ENCODE data around the gene METTL3.

The METTL3 gene

GRCh38 chr14:21524575-21525490 is 13.7 kb upstream of the METTL3 start:
- H3K9ac ChIP-seq (ENCODE audit: low read length), result no peak overlapping the region
- peak overlapping the region; percentile 52 for H3K27ac ChIP-seq (ENCODE audit: low read depth, low read length)
- H3K4me3 ChIP-seq (ENCODE audit: low read length), result peak overlapping the region; percentile 77
- H3K4me1 ChIP-seq (ENCODE audit: control insufficient read depth, insufficient read depth, low read length), result no peaks in the 10 kb centered on the region
- no peaks in the 10 kb centered on the region for H3K36me3 ChIP-seq (ENCODE audit: control insufficient read depth, insufficient read depth, low read length)
- no peaks in the 10 kb centered on the region for H3K27me3 ChIP-seq (ENCODE audit: control insufficient read depth, insufficient read depth, low read length)

GRCh38 chr14:21523203-21523602 is 12.1 kb upstream of the METTL3 start:
- no peak overlapping the region for H3K27ac ChIP-seq (ENCODE audit: low read depth, low read length)
- H3K4me1 ChIP-seq (ENCODE audit: control insufficient read depth, insufficient read depth, low read length), result no peaks in the 10 kb centered on the region
- H3K27me3 ChIP-seq (ENCODE audit: control insufficient read depth, insufficient read depth, low read length), result no peaks in the 10 kb centered on the region
- H3K36me3 ChIP-seq (ENCODE audit: control insufficient read depth, insufficient read depth, low read length), result no peaks in the 10 kb centered on the region
- H3K9ac ChIP-seq (ENCODE audit: low read length), result no peak overlapping the region
- H3K4me3 ChIP-seq (ENCODE audit: low read length), result no peak overlapping the region

GRCh38 chr14:21521501-21521900 is 10.4 kb upstream of the METTL3 start:
- H3K4me1 ChIP-seq (ENCODE audit: control insufficient read depth, insufficient read depth, low read length), result no peaks in the 10 kb centered on the region
- no peak overlapping the region for H3K27ac ChIP-seq (ENCODE audit: low read depth, low read length)
- no peaks in the 10 kb centered on the region for H3K27me3 ChIP-seq (ENCODE audit: control insufficient read depth, insufficient read depth, low read length)
- H3K4me3 ChIP-seq (ENCODE audit: low read length), result no peak overlapping the region
- H3K36me3 ChIP-seq (ENCODE audit: control insufficient read depth, insufficient read depth, low read length), result no peaks in the 10 kb centered on the region
- H3K9ac ChIP-seq (ENCODE audit: low read length), result no peak overlapping the region

- H3K4me3 ChIP-seq (ENCODE audit: low read length), result no peak overlapping the region
- H3K36me3 ChIP-seq (ENCODE audit: control insufficient read depth, insufficient read depth, low read length), result no peaks in the 10 kb centered on the region
- no peaks in the 10 kb centered on the region for H3K4me1 ChIP-seq (ENCODE audit: control insufficient read depth, insufficient read depth, low read length)
- no peaks in the 10 kb centered on the region for H3K27me3 ChIP-seq (ENCODE audit: control insufficient read depth, insufficient read depth, low read length)
- H3K27ac ChIP-seq (ENCODE audit: low read depth, low read length), result no peak overlapping the region
- no peak overlapping the region for H3K9ac ChIP-seq (ENCODE audit: low read length)
These were observed 9.6 kb upstream of the METTL3 start for GRCh38 chr14:21520767-21521166.

GRCh38 chr14:21518725-21519124 is 7.6 kb upstream of the METTL3 start:
- Histone ChIP-seq H3K36me3 (ENCODE audit: control insufficient read depth, insufficient read depth, low read length) (no peaks in the 10 kb centered on the region), H3K4me1 (ENCODE audit: control insufficient read depth, insufficient read depth, low read length) (no peaks in the 10 kb centered on the region), H3K27ac (ENCODE audit: low read depth, low read length) (no peak overlapping the region), H3K27me3 (ENCODE audit: control insufficient read depth, insufficient read depth, low read length) (no peaks in the 10 kb centered on the region), H3K4me3 (ENCODE audit: low read length) (no peak overlapping the region), H3K9ac (ENCODE audit: low read length) (no peak overlapping the region)

- Histone ChIP-seq H3K4me3 (ENCODE audit: low read length) (no peak overlapping the region), H3K9ac (ENCODE audit: low read length) (no peak overlapping the region), H3K36me3 (ENCODE audit: control insufficient read depth, insufficient read depth, low read length) (no peaks in the 10 kb centered on the region), H3K4me1 (ENCODE audit: control insufficient read depth, insufficient read depth, low read length) (peaks cover 8% of the 10 kb centered on the region), H3K27ac (ENCODE audit: low read depth, low read length) (no peak overlapping the region), H3K27me3 (ENCODE audit: control insufficient read depth, insufficient read depth, low read length) (no peaks in the 10 kb centered on the region)
These were observed 3.2 kb upstream of the METTL3 start for GRCh38 chr14:21514341-21514740.

GRCh38 chr14:21509432-21510143 is 1.6 kb downstream of the METTL3 start:
- no peaks in the 10 kb centered on the region for H3K36me3 ChIP-seq (ENCODE audit: control insufficient read depth, insufficient read depth, low read length)
- H3K4me1 ChIP-seq (ENCODE audit: control insufficient read depth, insufficient read depth, low read length), result peaks cover 8% of the 10 kb centered on the region
- no peaks in the 10 kb centered on the region for H3K27me3 ChIP-seq (ENCODE audit: control insufficient read depth, insufficient read depth, low read length)
- H3K9ac ChIP-seq (ENCODE audit: low read length), result no peak overlapping the region
- no peak overlapping the region for H3K27ac ChIP-seq (ENCODE audit: low read depth, low read length)
- peak overlapping the region; percentile 86 for H3K4me3 ChIP-seq (ENCODE audit: low read length)

GRCh38 chr14:21506557-21506956 is 4.6 kb downstream of the METTL3 start:
- Histone ChIP-seq H3K27me3 (ENCODE audit: control insufficient read depth, insufficient read depth, low read length) (no peaks in the 10 kb centered on the region), H3K4me1 (ENCODE audit: control insufficient read depth, insufficient read depth, low read length) (peaks cover 8% of the 10 kb centered on the region), H3K4me3 (ENCODE audit: low read length) (no peak overlapping the region), H3K36me3 (ENCODE audit: control insufficient read depth, insufficient read depth, low read length) (peaks cover 9% of the 10 kb centered on the region), H3K9ac (ENCODE audit: low read length) (no peak overlapping the region), H3K27ac (ENCODE audit: low read depth, low read length) (no peak overlapping the region)

GRCh38 chr14:21505012-21505553 is 6.1 kb downstream of the METTL3 start:
- Histone ChIP-seq H3K9ac (ENCODE audit: low read length) (no peak overlapping the region), H3K27ac (ENCODE audit: low read depth, low read length) (no peak overlapping the region), H3K27me3 (ENCODE audit: control insufficient read depth, insufficient read depth, low read length) (no peaks in the 10 kb centered on the region), H3K4me3 (ENCODE audit: low read length) (no peak overlapping the region), H3K4me1 (ENCODE audit: control insufficient read depth, insufficient read depth, low read length) (peaks cover 4% of the 10 kb centered on the region), H3K36me3 (ENCODE audit: control insufficient read depth, insufficient read depth, low read length) (peaks cover 9% of the 10 kb centered on the region)

GRCh38 chr14:21503376-21503775 is 7.8 kb downstream of the METTL3 start:
- Histone ChIP-seq H3K27ac (ENCODE audit: low read depth, low read length) (no peak overlapping the region), H3K9ac (ENCODE audit: low read length) (no peak overlapping the region), H3K4me1 (ENCODE audit: control insufficient read depth, insufficient read depth, low read length) (no peaks in the 10 kb centered on the region), H3K27me3 (ENCODE audit: control insufficient read depth, insufficient read depth, low read length) (no peaks in the 10 kb centered on the region), H3K4me3 (ENCODE audit: low read length) (no peak overlapping the region), H3K36me3 (ENCODE audit: control insufficient read depth, insufficient read depth, low read length) (peaks cover 12% of the 10 kb centered on the region)

- no peaks in the 10 kb centered on the region for H3K27me3 ChIP-seq (ENCODE audit: control insufficient read depth, insufficient read depth, low read length)
- no peak overlapping the region for H3K9ac ChIP-seq (ENCODE audit: low read length)
- peaks cover 16% of the 10 kb centered on the region for H3K36me3 ChIP-seq (ENCODE audit: control insufficient read depth, insufficient read depth, low read length)
- H3K4me3 ChIP-seq (ENCODE audit: low read length), result no peak overlapping the region
- H3K27ac ChIP-seq (ENCODE audit: low read depth, low read length), result no peak overlapping the region
- no peaks in the 10 kb centered on the region for H3K4me1 ChIP-seq (ENCODE audit: control insufficient read depth, insufficient read depth, low read length)
These were observed 9.6 kb downstream of the METTL3 start for GRCh38 chr14:21501568-21501967.
